ENCODE data around the gene MPV17.
A peak's percentile ranks its signal among the peaks of the same experiment; 100 is the strongest.
"Not testable (repeated sequence)": the region's sequence is repeated elsewhere in the genome, so short reads cannot be mapped to it uniquely, and the experiment has no call there.

Gene MPV17

DNA sequence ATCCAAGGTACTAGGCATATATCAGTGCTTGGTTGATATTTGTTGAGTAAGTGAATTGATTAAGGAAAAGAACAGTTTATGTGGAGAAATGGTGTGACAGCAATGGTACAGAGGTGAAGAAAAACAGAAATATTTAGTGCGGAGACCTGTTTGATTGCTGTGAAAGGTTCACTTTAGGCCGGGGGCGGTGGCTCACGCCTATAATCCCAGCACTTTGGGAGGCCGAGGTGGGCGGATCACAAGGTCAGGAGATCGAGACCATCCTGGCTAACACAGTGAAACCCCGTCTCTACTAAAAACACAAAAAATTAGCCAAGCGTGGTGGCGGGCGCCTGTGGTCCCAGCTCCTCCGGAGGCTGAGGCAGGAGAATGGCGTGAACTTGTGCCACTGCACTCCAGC is 54.6 kb downstream of the MPV17 start:
- DNase-seq (ENCODE audit: low read depth in 2 of 3, low spot score in 1 of 3): not testable (repeated sequence)

DNA sequence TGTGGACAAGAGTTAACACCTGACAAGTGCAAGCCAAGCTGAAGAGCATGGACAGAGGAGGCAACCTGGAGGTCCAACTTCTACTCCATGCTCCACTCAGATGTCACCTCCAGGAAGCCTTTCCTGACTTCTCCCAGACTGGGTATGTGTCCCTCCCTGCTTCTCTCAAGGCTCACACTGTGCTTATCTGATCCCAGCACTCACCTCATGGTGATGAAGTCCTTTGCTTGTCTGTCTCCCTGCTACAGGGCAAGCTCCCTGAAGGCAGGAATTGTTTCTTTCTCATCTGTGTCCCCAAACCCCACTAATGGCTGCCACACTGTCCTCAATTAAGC is 57.4 kb downstream of the MPV17 start:
- DNase-seq (ENCODE audit: low read depth in 2 of 3, low spot score in 1 of 3): no peak

DNA sequence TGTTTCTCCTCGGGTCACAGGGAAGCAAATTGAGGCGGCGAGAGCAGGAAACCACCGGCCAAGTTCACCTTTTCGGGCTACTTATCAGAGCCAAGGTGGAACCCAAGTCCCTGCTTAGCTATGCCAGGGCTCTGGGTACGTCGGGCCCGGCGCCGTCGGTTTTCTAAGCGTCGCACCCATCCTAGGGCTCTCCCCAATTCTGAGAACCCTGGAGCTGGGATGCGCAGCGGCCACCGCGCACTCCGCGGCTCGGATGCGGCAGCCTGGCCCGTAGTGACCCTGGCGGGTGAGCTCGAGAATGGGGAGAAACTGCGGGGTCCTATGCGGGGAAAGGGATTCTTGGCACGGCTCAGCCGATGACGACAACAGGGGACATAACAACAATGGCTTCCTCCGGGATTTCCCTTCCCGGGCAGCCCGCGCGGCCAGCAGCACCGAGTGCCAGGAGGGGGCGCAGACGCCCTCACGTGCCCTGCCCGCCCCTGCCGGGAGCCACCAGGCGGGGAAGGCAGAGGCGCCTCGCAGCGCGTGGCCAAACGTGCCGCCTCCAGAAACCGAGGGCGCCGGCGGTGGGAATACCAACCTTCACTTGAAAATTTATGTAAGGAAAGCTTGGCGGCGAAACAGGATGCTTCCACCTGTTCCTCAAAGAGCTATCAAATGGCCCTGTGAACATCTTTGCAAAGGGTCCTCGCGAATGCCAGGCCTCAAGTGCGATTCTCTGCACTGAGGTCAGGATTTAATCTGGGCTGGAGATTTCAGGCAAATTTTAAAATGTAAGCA is 58.0 kb downstream of the MPV17 start:
- peak; percentile 32 to 59 (median 40) for DNase-seq (ENCODE audit: low read depth in 2 of 3, low spot score in 1 of 3)

DNA sequence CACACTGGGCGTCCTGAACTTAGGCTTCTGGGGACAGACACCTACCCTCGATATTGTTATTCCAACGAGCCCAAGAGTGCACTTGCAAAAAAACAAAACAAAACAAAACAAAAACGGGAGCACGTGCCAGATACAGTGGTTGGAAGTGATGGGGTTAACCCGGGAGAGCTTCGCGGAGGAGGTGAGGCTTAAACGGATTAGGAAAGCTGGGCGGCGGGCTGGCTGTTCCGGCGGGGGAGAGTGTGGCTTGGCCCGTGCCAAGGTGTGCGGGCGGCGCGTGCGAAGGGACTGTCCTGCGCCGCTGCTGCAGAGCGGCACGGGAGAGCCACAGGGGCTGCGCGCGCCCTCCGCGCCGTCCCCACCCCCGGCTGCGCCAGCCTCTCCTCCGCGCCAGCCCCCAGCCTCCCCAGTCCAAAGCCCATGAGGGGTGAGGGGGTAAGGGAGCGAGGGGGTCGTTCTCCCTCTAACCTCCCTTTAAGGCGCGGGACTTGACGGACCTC is 58.6 kb downstream of the MPV17 start:
- no peak for DNase-seq (ENCODE audit: low read depth in 2 of 3, low spot score in 1 of 3)

DNA sequence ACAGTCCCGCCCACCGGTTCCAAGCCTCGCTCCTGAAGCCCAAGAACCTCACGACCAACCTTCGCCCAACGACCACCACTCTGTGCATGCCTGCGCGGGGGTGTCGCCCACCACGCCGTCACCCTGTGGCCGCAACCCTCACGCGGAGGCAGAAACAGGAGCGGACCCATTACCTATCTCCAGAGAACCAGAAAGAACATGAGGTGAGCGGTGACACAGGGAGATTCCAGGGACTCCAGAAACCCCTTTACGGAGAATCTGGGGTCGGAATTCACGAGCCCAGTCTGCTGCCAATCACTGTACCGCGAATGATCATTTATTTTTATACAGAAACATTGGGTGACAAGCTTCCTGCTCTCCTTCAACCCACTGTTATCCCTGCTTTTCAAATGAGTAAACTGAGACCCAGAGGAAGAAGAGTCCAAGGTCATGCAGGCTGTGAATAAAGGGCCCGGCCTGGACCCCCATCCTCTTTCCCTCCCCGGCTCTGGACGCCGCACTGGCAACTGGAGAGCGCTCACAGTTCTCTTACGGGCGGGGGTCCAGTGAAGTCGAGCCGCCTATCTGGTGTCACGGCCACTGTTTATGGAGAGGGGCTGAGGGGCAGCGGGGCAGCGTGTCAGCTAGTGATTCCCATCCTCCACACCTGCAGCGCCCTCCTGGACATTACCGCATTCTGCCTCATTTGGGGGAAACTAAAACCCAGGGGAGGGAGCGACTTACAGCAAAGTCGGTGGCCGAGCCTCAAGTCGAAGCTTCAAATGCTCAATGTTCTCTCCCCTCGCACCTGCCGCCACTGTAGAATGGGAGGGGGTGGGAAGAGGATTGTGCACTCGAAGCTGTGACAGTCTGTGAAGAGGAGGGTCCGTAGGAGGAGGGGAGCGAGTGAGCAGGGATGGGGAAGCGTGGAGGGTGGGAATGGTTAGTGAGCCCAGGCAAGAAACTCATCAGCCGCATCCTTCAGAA is 59.3 kb downstream of the MPV17 start:
- DNase-seq (ENCODE audit: low read depth in 2 of 3, low spot score in 1 of 3): no peak

DNA sequence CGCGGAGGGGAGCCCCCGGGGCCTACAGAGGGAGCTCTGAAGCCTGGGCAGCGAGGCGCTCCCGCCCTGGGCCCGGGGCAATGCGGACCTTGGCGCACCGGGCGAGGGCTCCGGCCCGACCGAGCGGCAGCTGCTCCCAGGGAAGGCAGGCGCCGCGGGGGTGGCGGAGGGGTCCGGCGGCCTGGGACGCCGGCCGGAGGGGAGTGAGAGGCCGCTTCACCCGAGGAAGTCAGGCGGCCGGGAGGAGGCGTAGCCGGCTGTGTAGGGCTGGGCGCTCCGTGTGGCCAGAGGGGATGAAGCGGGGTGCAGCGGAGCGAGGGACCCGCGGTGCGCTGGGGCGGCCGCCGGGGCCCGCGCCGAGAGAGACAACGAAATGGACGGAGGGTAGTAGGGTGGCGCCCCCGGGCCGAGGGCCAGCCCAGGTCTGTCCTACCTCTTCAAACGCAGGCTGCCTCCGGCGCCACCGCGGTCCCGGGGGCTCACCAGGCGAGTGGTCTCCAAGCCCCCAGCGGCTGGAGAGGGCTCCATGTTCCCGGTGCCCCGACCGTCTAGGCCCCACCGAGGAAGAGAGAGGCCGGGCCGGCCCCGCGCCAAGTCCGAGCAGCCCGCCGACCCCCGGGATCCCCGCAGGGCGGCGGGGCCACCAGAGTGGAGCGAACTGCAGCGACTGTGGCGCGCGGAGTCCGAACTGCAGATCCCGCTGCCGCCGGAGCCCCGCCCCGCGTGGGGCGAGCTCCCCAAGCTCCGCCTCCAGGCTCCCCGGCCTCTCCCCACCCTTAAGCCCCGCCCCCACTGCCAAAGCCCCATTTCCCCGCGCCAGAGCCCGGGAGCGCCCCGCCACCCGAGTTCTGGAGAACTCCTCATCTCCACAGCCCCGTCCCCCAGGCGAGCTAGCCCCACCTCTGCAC is 60.3 kb downstream of the MPV17 start, which contains the start of gene SLC30A3:
Gene SLC30A3 (minus strand): TSS at position 669 of the 908 bp plus-strand sequence. CDS start 141 bp downstream, at position 528.
- DNase-seq (ENCODE audit: low read depth in 2 of 3, low spot score in 1 of 3): peak; percentile 51 to 73 (median 54)

DNA sequence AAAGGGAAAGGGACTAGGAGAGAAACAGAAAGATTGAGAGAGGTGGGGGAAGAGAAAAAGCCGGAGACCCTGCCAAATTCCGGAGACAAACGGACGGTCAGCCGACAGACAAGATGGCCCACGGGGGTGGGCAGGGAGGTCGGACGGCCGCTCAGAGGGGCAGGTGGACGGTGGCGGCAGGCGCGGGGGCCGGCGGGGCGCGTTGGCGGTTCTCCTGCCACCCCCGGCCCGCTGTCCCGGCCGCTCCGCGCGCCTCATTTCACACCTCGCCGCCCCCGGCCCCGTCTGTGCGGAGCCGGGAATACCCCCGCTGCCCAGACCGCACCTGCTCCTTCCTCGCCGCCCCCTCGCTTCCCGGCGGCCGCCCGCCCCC is 61.0 kb downstream of the MPV17 start:
- no peak for DNase-seq (ENCODE audit: low read depth in 2 of 3, low spot score in 1 of 3)

DNA sequence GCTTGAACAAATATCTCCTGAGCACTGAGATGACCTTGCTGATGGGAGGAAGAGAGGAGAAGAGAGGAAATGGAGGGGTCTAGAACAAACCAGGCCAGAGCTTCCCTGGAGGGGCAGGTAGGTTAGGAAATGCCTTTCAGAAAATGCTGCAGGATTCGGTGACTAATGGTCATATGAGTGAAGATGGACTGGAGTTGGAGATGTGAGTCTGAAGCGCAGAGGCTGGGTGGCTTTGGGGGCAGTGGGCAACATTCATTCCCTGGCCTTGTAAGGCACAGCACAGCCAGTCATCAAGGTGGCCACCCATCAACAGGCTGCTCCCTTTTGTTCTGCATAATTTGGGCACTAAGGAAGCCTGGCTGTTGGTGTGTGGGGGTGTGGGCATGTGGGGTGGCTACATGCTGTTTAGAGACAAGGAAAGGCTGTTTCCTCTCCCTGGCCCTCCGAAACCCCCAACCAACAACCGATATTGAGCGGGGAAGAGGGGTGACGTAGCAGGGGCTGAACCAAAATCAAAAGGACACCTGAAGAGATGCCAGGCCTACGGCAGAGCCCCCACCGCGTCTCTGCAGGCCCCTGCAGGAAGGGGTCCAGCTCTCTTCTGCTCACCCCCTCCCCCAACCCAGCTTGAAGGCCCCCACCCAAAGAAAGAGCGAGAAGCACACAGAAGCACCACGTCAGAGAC is 61.5 kb downstream of the MPV17 start:
- no peak for DNase-seq (ENCODE audit: low read depth in 2 of 3, low spot score in 1 of 3)
